ENCODE results near the gene SLC9A9.
A peak's percentile ranks its signal among the peaks of the same experiment; 100 is the strongest.

SLC9A9 gene

DNA sequence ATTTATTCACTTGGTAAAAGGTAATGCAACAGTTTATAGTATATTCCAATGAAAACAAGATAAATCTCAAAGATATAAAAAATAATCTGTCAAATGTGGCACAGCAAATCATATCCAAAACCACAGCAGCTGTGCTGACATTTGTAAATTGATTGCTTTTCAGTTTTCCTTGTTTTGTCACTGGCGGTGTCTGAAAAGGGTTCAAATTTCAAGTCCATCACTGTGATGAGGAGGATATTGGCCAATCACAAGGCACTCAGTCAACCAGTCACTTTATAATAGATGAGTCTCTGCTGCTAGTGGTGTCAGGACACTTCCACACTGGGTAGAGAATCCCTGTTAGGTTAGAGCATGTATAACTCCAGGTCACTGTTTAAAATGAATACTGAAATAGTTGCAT, 154.8 kb downstream of the SLC9A9 start:
- no peak for DNase-seq (ENCODE audit: low spot score)

DNA sequence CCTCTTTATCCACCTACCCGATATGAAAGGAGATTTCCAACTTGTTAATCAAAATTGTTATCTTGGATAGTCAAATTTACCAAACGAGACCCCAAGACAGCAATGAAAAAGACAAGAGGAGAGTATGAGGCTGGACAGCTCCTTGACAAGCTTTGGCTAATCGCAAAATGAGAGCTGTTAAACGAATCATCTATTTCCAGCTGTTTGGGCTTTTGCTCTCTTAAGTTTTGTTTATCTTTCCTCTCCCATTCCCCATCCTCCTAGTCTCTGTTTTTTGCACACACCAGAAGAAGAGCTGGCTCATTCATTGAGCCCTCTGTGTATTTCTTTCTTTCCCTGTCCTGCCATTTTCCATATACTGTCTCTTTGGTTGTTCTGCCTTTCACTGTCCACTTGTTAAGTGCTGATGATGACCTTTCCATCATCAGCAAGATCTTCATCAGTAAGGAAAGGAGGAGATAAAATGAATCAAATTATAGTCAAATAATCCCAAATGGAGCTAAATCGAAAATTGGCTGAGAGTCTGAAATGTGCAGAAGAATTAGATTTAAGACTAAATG, 161.6 kb downstream of the SLC9A9 start:
- no peak for DNase-seq (ENCODE audit: low spot score)

DNA sequence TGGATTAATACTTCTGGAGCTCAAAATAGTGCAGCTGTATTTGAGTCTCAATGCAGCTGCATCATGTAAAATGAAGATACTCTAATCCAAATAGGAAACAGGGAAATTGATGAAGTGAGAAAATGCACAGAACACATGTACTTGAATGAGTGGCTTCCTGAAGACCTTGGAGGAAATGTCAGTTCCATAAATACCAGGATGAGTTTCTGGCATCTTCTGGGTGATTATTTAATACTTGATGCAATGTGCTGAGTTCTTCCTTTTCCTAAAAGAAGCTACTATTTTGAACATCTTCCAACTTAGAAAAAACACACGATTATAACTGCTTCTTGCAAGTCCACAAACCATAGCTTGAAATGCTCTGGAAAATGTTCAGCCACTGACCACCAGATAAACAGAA, 162.8 kb downstream of the SLC9A9 start:
- DNase-seq (ENCODE audit: low spot score): no peak

DNA sequence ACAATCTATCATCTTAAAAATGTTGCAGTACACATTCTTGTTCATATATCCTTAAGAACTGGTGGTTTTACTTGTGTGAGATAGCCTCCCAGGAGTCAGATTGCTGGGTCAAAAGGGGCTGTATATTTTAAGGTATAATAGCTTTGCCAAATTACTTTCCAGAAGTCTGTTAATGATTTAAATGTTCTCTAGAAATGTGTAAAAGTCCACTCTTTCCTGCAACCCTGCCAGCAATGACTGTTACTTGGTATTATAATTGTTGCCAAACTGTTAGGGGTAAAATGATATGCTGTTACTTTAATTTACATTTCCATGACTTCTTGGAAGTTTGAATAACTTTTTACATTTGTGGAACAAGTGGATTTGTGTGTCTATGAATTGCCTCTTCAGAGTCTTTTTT, 170.8 kb downstream of the SLC9A9 start:
- DNase-seq (ENCODE audit: low spot score): no peak

DNA sequence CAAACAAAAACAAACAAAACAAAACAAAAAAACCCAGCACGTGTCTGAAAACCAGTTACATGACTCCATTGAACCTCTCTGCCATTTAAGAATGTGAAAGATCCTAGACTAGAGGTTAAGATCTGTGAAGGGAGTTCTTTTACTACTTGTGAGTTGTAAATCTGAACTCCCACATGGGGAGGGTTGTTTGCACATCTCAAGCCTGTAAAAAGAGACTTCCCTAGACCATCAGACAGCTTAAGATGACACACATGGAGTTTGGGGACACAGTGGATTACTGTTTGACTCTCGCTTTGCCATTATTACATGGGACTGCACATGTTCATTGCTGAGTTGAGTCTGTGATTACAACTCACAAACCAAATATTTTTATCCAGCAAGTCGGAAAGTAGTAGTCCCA, 171.5 kb downstream of the SLC9A9 start:
- no peak for DNase-seq (ENCODE audit: low spot score)

DNA sequence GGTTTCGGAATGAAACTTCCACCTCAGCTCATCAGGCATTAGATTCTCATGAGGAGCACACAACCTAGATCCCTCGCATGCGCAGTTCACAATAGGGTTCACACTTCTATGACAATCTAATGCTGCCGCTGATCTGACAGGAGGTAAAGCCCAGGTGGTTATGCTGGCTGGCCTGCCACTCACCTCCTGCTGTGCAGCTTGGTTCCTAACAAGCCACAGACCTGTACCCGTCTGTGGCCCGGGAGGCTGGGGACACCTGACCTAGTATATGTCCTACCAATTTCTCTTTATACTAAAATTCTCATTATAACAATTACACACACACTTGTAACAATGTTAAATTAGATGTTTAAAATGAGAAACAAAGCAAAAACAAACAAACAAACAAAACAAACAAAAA, 172.2 kb downstream of the SLC9A9 start:
- DNase-seq (ENCODE audit: low spot score): no peak

DNA sequence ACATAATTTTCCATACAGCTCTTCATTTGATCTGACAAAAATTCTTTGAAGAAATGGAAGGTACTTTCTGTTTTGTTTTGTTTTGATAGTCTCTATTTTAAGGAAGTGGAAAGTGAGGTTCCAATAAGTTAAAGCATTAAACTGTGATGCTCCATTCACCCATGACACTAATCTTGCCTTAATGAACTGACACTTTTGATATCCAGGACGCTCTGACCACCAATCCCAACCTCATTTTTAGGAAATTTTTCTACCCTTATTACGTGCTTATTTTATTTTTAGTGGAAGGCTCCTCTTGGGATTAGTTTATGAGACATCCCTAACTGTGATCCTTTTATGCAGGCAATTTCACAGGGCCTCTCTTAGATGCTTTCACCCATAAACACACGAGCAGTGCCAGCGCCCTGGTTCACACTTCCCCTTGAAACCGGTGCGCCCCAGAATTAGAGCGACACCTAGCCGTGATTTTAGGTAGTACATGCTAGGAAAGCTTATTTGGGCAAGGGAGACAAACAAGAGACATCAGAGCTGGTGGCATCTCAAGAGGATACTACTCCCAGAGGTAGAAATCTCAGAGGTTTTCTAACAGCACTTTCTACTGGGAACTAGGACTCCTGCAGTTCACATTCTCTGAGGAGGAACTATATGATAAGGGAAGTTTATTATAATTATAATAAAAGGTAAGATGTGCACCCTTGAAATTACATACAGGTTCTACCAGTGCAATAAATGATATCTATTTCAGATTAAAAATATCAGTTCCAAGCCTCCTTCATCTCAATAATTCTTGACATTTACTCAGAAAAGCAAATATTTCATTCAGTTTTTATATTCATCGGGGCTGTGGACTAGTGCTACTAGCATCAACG, 173.9 kb downstream of the SLC9A9 start:
- peak; percentile 83 for DNase-seq (ENCODE audit: low spot score)

DNA sequence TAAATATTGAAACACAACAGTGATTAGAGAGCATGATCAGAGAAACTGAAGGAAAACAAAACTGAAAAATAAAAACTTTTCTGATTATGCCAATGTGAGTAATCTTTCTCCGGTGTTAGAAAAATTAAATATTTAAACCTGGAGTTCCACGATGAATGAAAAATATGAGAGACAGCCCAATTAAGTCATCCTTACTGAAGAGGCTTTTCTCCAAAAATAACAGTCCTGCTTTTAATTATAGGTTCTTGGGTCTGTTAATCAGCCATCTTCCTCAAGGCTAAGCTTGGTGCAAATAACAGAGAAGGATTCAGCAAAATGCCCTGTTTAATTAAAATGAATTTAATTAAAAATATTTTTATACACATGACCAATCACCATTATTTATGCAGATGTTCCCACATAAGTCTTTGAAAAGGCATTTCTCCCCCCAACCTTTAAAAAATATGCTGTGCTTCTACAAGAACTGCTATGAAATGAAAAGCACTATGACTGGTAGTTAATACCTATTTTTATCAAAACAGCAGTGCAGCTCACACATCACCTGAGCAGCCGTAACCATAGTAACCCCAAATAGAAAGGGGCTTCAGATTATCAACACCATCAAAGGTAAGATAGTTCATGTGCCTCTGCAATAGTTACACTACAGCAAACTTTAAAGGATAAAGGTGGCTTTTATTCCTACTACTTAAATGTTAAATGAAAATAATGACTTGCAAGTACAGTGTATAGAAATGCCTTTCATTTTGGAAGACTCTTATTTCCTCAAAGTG, 175.7 kb downstream of the SLC9A9 start:
- DNase-seq (ENCODE audit: low spot score): no peak

DNA sequence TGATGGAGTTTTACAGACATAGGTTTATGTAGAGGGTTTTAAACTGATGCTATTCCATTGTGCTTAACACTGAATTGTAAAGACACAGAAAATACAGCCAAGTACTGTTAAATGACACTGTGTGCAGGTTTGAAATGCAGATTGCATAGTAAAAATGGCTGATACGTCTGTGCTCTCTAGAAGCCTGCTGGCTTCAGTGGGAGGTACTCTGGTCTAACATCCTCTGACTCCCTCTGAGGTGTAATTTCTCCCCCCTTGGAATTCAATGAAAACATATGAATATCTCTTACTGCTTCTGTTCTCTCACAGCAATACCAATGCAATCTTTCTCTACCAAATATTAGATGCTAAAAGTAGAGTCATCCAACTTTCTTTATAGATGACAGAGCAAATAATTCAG, 176.6 kb downstream of the SLC9A9 start:
- no peak for DNase-seq (ENCODE audit: low spot score)

DNA sequence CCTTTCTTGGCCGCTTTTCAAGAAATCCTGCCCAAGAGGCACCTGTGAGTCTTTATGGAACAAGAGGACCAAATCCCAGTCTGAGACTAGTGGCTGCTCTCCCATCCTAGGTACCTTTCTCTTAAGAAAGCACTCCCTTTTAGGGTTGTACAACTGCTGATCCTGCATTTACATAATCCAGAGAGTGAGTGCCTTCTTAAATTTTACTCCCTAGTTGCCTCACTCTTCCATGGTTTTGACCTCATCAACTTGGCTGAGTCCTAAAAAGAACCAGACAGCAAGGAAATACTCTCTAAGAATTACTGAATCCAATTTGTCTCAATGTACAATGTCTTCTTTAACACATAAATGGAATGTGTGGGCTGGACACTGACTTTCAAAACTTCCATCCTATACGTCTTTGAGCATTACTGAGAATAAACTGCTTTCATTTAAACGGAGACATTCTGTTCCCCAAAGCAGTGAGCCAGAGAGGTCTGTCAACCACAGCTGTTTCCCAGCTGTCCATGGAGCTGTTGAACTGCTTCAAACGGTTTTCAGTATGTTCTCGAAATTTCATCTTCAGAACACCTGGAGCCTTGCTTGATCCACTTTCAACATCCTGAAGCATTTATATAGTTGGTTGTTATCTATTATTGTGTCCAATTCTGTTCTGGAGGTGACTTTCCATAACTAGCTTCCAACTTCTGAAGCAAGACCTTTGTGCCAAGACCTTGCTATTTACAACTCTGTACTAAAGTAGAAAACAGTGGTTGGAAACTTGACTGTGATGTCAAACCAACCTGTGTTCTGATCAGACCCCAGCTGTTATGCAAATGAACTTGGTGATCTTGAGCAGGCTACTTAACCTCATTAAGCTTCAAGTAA, 179.1 kb downstream of the SLC9A9 start:
- no peak for DNase-seq (ENCODE audit: low spot score)

DNA sequence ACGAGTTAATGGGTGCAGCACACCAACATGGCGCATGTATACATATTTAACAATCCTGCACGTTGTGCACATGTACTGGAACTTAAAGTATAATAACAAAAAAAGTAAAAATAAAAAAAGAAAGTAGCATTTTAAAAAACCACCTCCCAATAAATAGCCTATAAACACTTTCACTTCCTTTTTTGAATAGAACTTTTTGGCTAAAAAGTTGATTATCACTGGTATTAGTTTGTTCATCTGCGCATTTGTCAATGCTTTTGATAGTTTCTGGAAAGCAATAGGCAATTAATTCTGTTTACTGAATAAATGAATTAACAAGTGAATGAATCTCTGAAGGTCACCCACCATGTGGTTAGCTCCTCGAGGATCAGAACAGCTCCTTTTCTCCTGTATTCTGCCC, 179.9 kb downstream of the SLC9A9 start:
- no peak for DNase-seq (ENCODE audit: low spot score)

DNA sequence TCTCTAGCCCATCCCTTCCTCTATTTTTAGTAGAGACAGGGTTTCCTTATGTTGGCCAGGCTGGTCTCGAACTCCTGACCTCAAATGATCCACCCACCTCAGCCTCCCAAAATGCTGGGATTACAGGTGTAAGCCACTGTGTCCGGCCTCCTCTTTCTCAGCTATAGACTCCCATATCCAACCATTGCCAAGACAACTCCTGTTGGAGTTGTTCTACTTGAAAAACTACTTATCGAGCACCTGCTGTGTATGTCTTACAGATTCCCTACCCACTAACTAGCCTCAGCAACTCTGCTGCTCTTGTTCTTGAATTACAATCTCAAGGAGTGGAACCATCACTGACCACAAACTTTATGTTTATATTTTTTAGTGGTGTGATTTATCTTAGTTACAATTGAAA, 186.6 kb downstream of the SLC9A9 start:
- no peak for DNase-seq (ENCODE audit: low spot score)

DNA sequence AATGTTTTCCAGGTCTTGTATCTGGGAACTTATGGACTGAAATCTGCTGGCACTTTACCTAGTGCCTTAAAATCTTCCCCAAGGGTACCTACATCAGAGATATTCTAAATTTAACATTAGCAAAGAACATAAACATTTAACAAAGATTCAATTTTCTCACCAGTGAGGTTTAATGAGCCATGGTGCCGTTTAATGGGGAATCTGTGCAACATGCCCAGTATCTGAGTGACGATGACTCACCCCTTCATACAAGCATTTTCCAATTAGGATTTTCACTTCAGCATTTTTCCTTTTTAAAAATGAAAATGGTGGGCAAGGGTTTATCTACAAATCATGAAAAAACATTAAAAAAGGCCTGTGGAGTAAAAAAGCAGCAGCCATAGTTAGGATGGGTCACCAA, 189.4 kb downstream of the SLC9A9 start:
- no peak for DNase-seq (ENCODE audit: low spot score)

DNA sequence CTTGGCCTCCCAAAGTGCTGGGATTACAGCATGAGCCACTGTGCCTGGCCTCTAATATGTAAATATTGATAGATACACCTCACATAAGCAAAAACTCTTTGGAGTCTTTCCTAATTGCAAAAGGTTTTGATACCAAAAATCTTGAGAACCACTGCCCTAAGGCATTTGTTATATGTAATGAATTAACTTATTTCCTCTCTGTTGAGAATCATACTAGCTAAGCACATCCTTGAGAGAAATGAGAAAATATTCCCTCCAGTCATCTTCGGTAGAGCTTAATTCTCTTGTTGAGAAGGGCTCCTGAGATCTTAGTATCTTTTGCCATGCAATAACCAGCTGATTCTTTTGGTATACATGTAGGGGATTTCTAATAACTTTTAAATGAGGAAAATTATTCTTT, 190.2 kb downstream of the SLC9A9 start:
- DNase-seq (ENCODE audit: low spot score): no peak

DNA sequence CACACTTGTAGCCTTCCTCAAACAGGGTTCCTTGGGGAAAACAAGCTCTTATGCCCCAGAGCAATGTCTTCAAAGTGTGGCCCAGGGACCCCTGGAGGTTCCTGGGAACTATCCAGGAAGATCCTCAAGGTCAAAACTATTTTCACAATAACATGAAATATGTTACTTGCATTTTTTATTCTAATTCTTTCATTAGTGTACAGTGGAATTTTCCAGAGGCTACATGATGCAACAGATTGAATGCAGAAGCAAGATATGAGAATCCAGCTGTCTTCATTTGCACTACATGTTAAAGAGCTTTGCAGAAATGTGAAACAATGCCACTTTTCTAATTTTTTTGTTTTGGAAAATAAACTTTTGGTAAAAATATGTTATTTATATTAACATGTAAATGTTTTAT, 190.9 kb downstream of the SLC9A9 start:
- no peak for DNase-seq (ENCODE audit: low spot score)

DNA sequence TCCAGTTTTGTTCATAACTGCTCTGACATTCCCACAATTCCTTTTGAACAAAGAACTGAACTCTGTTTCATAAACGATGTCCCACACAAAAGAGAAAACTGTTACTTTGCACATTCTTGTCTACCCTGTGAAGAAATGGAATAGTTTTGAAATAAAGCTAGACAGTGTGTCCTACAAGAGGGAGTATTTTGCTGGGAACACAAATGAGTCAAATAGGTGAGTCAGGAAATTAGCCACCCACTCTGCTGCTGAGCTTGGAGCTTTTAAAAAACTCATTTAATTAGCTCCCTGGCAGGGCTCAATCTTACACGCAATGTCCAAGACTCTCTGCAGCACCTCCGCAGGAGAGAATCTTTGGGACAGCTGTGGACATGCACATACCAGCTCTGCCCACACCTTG, 193.4 kb downstream of the SLC9A9 start:
- DNase-seq (ENCODE audit: low spot score): no peak

DNA sequence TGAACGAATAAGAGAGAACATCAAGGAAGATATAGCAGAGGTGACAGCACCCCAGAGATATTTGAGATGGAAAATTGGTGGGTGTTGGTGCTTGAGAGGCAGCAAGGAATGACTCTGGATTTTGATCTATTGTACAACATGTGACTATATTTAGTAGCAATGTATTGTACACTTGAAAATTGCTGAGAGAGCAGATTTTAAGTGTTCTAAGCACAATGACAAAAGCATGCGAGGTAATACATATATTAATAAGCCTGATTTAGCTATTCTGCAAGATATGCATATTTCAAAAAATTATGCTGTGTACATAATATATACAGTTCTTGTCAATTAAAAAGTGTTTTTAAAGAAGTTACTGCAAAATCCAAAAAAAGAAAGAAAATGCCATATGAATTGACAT, 194.3 kb downstream of the SLC9A9 start:
- no peak for DNase-seq (ENCODE audit: low spot score)

DNA sequence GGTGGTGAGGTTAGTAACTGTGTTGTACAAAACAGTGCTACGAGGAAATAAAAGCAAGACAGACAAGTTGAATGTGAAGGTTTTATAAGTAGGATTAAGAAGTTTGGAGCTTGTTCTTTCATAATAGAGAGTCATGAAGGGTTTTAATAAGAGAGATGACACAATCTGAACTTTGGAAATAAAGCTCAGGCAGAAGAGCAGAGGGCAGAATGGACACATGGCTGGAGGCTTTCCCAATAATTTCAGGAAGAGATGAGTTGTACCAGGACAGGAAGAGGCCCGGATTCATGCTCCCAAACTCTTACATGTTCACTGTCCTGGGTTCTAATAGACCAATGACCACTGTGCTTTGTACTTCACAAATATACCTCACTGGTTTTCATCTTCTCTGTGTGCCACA, 194.8 kb downstream of the SLC9A9 start:
- DNase-seq (ENCODE audit: low spot score): no peak

DNA sequence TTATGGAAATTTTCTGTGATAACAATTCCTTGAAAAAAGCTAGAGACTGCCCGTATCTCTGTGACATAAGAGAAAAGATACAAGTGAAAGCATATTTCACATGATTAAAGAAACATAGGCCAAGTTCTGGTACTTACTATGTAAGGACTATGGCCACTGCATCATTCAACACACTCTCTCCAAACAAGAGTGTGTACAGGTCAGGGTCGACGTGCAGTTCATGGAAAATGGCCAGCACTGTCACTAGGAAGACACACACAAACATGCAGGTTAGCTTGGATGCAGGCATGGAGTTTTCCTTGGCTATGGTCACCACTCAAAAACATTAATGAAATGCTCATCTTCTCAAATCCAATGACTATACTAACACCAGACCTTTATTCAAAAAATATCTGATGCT, 196.2 kb downstream of the SLC9A9 start:
- DNase-seq (ENCODE audit: low spot score): no peak

DNA sequence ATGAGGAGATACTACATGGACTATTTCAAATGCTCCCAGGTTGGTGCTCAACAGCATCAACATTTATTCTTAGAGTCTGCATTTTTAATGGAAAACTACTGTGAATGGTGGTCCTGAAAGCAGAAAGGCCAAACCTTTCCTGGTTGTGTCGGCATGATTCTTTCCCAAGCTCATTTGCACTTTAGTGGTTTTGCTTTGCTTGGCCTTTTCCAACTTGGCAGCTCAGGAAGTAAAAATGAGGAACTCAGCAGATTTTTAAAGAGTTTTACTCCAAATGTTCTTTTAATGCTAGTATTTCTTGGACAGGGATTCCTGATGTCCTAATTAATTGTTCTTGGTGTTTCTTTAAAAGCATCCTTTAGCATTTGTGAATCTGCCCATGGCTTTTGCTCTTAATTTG, 197.4 kb downstream of the SLC9A9 start:
- DNase-seq (ENCODE audit: low spot score): no peak

DNA sequence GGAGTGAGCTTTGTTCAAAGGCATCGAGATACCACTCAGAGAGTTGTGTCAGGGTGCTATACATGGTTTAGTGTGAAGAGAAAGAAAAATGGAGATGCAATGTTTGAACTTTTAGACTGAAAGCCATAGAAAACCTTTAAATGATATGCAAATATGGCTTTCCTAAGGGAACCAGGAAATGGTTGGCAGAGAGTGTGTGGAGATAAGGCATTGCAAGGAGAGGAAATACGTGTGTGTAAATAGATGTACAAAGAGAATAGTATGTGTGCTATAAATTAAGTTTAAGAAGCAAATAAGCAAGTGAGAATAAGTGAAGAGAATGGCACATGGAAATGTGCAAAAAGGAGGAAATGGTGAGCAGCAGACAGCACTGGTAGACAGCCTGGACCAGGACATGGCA, 198.1 kb downstream of the SLC9A9 start:
- no peak for DNase-seq (ENCODE audit: low spot score)

DNA sequence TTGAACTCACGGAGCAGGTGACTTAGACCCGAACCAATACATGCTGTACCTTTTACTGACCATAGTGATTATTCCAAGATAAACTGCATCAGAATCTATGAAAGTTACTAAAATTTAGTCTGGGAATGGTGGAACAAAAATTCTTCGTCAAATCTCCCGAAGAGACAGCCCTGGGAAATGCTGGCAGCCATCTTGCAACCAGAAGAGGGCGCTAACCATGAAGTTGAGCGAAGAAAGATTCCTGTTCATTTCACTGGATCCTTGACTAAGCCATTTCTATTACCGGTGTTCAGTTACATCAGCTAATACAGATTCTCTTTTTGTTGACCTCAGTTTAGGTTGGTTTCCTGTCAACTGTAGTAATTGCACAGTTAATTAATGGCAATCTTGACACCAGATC, 199.6 kb downstream of the SLC9A9 start:
- DNase-seq (ENCODE audit: low spot score): peak; percentile 38
